H1 (cell line): ENCODE results near the gene SH2B3. TPM values are rescaled to one million over a fixed set of nuclear protein-coding genes. Genes with fewer than 3 reads are reported as not detected.
A peak's percentile ranks its signal among the peaks of the same experiment; 100 is the strongest.

Experiments used
- ASH2L ChIP-seq: fragments of 200-600, 300-600 bp; sonication (generic); IDR thresholded peaks from one replicate; pipeline ENCODE4 v1.7.1; 2017; ENCODE audit warnings: low read length
- CHD1 ChIP-seq: IDR thresholded peaks from 2 replicates; pipeline ENCODE4 v1.6.1; 2012; ENCODE audit warnings: low read depth, low read length, improper control_type of control experiment
- CHD2 ChIP-seq: IDR thresholded peaks from 2 replicates; pipeline ENCODE4 v1.6.1; 2012; ENCODE audit warnings: low read length, improper control_type of control experiment
- CHD7 ChIP-seq: fragments of 300-600 bp; sonication (generic); IDR thresholded peaks from 2 replicates; pipeline ENCODE4 v1.7.1; 2012; ENCODE audit warnings: low read length, moderate library complexity, mild to moderate bottlenecking, inconsistent platforms; ENCODE audit not compliant: insufficient replicate concordance
- GTF2F1 ChIP-seq: IDR thresholded peaks from 2 replicates; pipeline ENCODE4 v1.6.1; 2012; ENCODE audit warnings: low read depth, low read length, improper control_type of control experiment, borderline replicate concordance
- KDM4A ChIP-seq: IDR thresholded peaks from one replicate; pipeline ENCODE4 v1.7.1; 2012; ENCODE audit warnings: low read depth, mild to moderate bottlenecking, moderate library complexity, low read length, inconsistent platforms; ENCODE audit not compliant: severe bottlenecking
- POLR2AphosphoS5 ChIP-seq: IDR thresholded peaks from 2 replicates; pipeline ENCODE4 v1.6.1; 2011; ENCODE audit warnings: low read depth, low read length
- RNF2 ChIP-seq: fragments of 200-900, 300-1000 bp; sonication (generic); IDR thresholded peaks from 2 replicates; pipeline ENCODE4 v1.7.1; 2016; ENCODE audit warnings: borderline replicate concordance, low read depth, mild to moderate bottlenecking, antibody characterized with exemption, low read length; ENCODE audit not compliant: poor library complexity, severe bottlenecking; ENCODE audit errors: missing control alignments
- SUZ12 ChIP-seq: fragments of 200-600 bp; sonication (generic); IDR thresholded peaks from 2 replicates; pipeline ENCODE4 v1.6.1; 2012; ENCODE audit warnings: mild to moderate bottlenecking, inconsistent platforms, low read length, moderate library complexity, mixed read lengths
- TBP ChIP-seq: IDR thresholded peaks from 2 replicates; pipeline ENCODE4 v1.6.1; 2011; ENCODE audit warnings: low read depth, low read length, improper control_type of control experiment
- polyA plus RNA-seq, 7 experiments: library from polyadenylated mRNA; depleted of rRNA in 3 of 7; stranded (reverse) in 5 of 7; unstranded in 2 of 7; fragments of >200 nt in 5 of 7; fragments of 200-250 nt in 2 of 7; gene quantifications; 1 replicate in 5 of 7; 2 replicates in 1 of 7; 4 replicates in 1 of 7; pipeline versions ENCODE4 v1.2.1 to v1.2.3, GENCODE V29; 2011 to 2013; ENCODE audit warnings: missing spikeins in 2 of 7, mixed read lengths in 2 of 7
- total RNA-seq: library from RNA; stranded (reverse); fragmentation: NEBNext Ultra II Directional; extraction: Animal tissue kit (Norgen Biotek cat#: 25700); gene quantifications from 2 replicates; pipeline ENCODE4 v1.2.1, GENCODE V29; 2021

SH2B3 gene
- total and polyA plus RNA-seq, 2 of the 8 experiments (the other 6 are each of a cell fraction or from before 2014, with no cell fraction given): 20.8 to 34.1 TPM

- TF ChIP-seq CHD7 (no peak), RNF2 (no peak), TBP (no peak), GTF2F1 (no peak), POLR2AphosphoS5 (no peak), CHD1 (no peak), SUZ12 (no peak), CHD2 (no peak), KDM4A (no peak), ASH2L (peak; percentile 19)
Observed at GRCh38 chr12:111405149-111405858, 419 bp upstream of the SH2B3 start (continued).
